Naive thymus-derived CD4-positive, alpha-beta T cell (primary cell): ENCODE results near the gene ZBTB40. TPM values are rescaled to one million over a fixed set of nuclear protein-coding genes. Genes with fewer than 3 reads are reported as not detected.

Experiments
- ATAC-seq: fragments of 150-1000 bp; cut with Tn5 transposase; 2 replicates; pipeline ENCODE4 v1.10.0; 2021; ENCODE audit warnings: mild to moderate bottlenecking, moderate library complexity
- CTCF ChIA-PET: fragments of 350-600 bp; sonication (Branson Sonifier 250); formaldehyde crosslinking; loops from one replicate; lab custom pipeline; 2021; ENCODE audit warnings: antibody characterized with exemption; lab: Charles Lee
- POLR2A ChIA-PET: fragments of 350-600 bp; sonication (Branson Sonifier 250); formaldehyde crosslinking; loops from one replicate; lab custom pipeline; 2021; ENCODE audit warnings: antibody characterized with exemption, inconsistent platforms; lab: Charles Lee
- DNase-seq, 9 donors: peaks; one replicate each; pipeline versions ENCODE4 v3.0.0 to v3.0.0-alpha.2; 2020 to 2022; ENCODE audit warnings: mixed read lengths in 1 of 9
- H3K27ac ChIP-seq: one replicate; pipeline ENCODE4 v1.7.0; 2013; ENCODE audit warnings: mild to moderate bottlenecking, low read depth, low read length, moderate library complexity
- H3K27me3 ChIP-seq, 2 donors: one replicate each; pipeline ENCODE4 v1.7.0; 2013; ENCODE audit warnings: low read length in 2 of 2, mild to moderate bottlenecking in 2 of 2, moderate library complexity in 2 of 2; ENCODE audit not compliant: control insufficient read depth in 2 of 2, insufficient read depth in 2 of 2
- H3K36me3 ChIP-seq, 3 experiments: 1 replicate in 2 of 3; 2 replicates in 1 of 3; pipeline ENCODE4 v1.7.0; 2013; ENCODE audit warnings: low read length in 3 of 3, mild to moderate bottlenecking in 3 of 3, moderate library complexity in 1 of 3; ENCODE audit not compliant: insufficient read depth in 3 of 3, control insufficient read depth in 2 of 3
- H3K4me1 ChIP-seq, 2 donors: one replicate each; pipeline ENCODE4 v1.7.0; 2013; ENCODE audit warnings: low read length in 2 of 2, mild to moderate bottlenecking in 2 of 2, moderate library complexity in 1 of 2; ENCODE audit not compliant: control insufficient read depth in 2 of 2, insufficient read depth in 2 of 2
- H3K4me3 ChIP-seq: 2 replicates; pipeline ENCODE4 v1.7.0; 2013; ENCODE audit warnings: mild to moderate bottlenecking, low read length
- H3K9me3 ChIP-seq, 3 experiments: 1 replicate in 2 of 3; 2 replicates in 1 of 3; pipeline ENCODE4 v1.7.0; 2013; ENCODE audit warnings: low read length in 3 of 3; ENCODE audit not compliant: control insufficient read depth in 2 of 3
- H3K27ac Mint-ChIP-seq, 9 donors: one replicate each; pipeline ENCODE4 v1.8.0; 2020 to 2022; ENCODE audit warnings: mixed read lengths in 9 of 9, mild to moderate bottlenecking in 8 of 9, moderate library complexity in 5 of 9, inconsistent platforms in 2 of 9
- H3K27me3 Mint-ChIP-seq, 5 donors: one replicate each; pipeline ENCODE4 v1.8.0; 2021 to 2022; ENCODE audit warnings: mixed read lengths in 5 of 5, mild to moderate bottlenecking in 1 of 5
- H3K36me3 Mint-ChIP-seq, 5 donors: one replicate each; pipeline ENCODE4 v1.8.0; 2020 to 2022; ENCODE audit warnings: mixed read lengths in 5 of 5, mild to moderate bottlenecking in 3 of 5, inconsistent platforms in 1 of 5
- H3K4me1 Mint-ChIP-seq, 7 donors: one replicate each; pipeline ENCODE4 v1.8.0; 2020 to 2022; ENCODE audit warnings: mixed read lengths in 7 of 7, mild to moderate bottlenecking in 3 of 7, inconsistent platforms in 1 of 7
- H3K4me3 Mint-ChIP-seq, 10 donors: one replicate each; pipeline ENCODE4 v1.8.0; 2020 to 2022; ENCODE audit warnings: mild to moderate bottlenecking in 10 of 10, mixed read lengths in 10 of 10, moderate library complexity in 6 of 10, inconsistent platforms in 2 of 10
- H3K9me3 Mint-ChIP-seq, 11 donors: one replicate each; pipeline ENCODE4 v1.8.0; 2020 to 2022; ENCODE audit warnings: mixed read lengths in 11 of 11, mild to moderate bottlenecking in 4 of 11, inconsistent platforms in 1 of 11, moderate library complexity in 1 of 11
- intact Hi-C, 2 donors: fragments of 100-400 bp; cut with micrococcal nuclease; formaldehyde crosslinking; loops; one replicate each; pipeline ENCODE4 v1.15.1; 2023
- polyA plus RNA-seq, 2 donors: library from polyadenylated mRNA; unstranded; fragments of 300-500 nt; fragmentation: Illumina TruSeq; gene quantifications; one replicate each; pipeline ENCODE4 v1.2.3, GENCODE V29; 2021
- total RNA-seq, 6 experiments: library from RNA in 5 of 6; stranded (reverse) in 5 of 6; gene quantifications; 1 replicate in 5 of 6; 2 replicates in 1 of 6; pipeline ENCODE4 v1.2.3 and lab custom pipeline; 2021 to 2026

The ZBTB40 gene
- total and polyA plus RNA-seq, 7 experiments from 2014 or later = 5.7 to 60.6 (median 35.9) TPM

GRCh38 chr1:22521692-22522091 is 70.0 kb downstream of the ZBTB40 start:
- H3K4me3 Mint-ChIP-seq = no peak overlapping the region
- intact Hi-C loops = no loop called here
- no peaks in the 10 kb centered on the region for H3K9me3 Mint-ChIP-seq
- Histone ChIP-seq H3K27ac (no peak overlapping the region), H3K9me3 (no peaks in the 10 kb centered on the region), H3K36me3 (peaks cover 19 to 94% (median 33%) of the 10 kb centered on the region in 3 experiments), H3K4me3 (no peak overlapping the region), H3K4me1 (no peaks in the 10 kb centered on the region), H3K27me3 (no peaks in the 10 kb centered on the region)
- POLR2A ChIA-PET = no interaction called here
- H3K27me3 Mint-ChIP-seq = no peaks in the 10 kb centered on the region
- DNase-seq (no peak), ATAC-seq (no peak)
- H3K27ac Mint-ChIP-seq = no peak overlapping the region
- H3K4me1 Mint-ChIP-seq = no peaks in the 10 kb centered on the region
- peaks cover 4 to 85% (median 47%) of the 10 kb centered on the region in 5 donors for H3K36me3 Mint-ChIP-seq
- CTCF ChIA-PET = no interaction called here

DNA sequence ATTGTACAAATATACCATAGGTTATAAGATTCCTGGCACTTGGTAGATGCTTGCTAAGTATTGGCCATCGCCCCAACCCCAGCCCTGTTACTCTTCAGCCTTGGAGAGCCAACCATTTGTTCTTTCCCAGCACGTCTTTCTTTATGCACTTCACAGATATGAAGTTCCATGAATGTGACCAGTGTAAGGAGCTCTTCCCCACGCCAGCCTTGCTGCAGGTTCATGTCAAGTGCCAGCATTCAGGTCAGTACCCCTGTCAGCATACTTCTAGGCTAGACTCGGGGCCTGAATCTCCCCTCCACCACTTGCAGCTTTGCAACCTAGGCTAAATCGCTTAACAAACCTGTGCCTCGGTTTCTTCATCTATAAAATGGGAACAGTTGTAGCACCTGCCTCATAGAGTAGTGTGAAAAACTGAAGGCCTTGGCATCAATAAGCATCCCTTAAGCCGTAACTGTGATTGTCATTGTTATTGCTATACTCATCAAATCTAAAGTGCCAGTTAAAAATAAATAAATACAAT is 70.6 kb downstream of the ZBTB40 start:
- POLR2A ChIA-PET = no interaction called here
- H3K27me3 ChIP-seq = no peaks in the 10 kb centered on the region
- CTCF ChIA-PET = no interaction called here

DNA sequence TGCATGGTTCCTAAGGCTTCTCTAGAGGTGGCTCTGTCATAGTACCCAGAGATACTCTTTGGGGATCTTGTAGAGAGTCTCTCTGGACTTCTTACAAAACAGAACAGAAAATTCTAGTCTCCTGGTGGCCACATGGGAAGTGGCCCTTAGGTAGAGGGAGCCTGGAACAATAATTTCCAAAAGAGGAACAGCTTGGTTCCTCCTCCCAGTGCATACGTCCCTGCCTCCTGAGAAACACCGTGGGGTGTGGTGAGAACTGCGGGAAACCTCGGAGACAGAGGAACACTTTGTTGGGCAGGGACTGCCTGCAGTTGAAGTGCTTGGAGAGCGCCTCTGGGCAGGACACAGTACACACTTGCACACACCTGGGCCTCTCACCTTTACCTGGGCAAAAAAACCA is 72.8 kb downstream of the ZBTB40 start:
- H3K27me3 ChIP-seq = no peaks in the 10 kb centered on the region
- H3K36me3 Mint-ChIP-seq = peaks cover 5 to 76% (median 37%) of the 10 kb centered on the region in 5 donors
- H3K9me3 Mint-ChIP-seq = no peaks in the 10 kb centered on the region
- no peaks in the 10 kb centered on the region for H3K27me3 Mint-ChIP-seq
- POLR2A ChIA-PET = no interaction called here
- no peak overlapping the region for H3K27ac Mint-ChIP-seq
- no peaks in the 10 kb centered on the region for H3K4me1 ChIP-seq
- intact Hi-C loops = no loop called here
- no peaks in the 10 kb centered on the region for H3K4me1 Mint-ChIP-seq
- DNase-seq (no peak), ATAC-seq (no peak)
- H3K9me3 ChIP-seq = no peaks in the 10 kb centered on the region
- no peak overlapping the region for H3K4me3 Mint-ChIP-seq
- CTCF ChIA-PET = no interaction called here
- no peak overlapping the region for H3K4me3 ChIP-seq
- no peak overlapping the region for H3K27ac ChIP-seq
- H3K36me3 ChIP-seq = peaks cover 1 to 93% (median 23%) of the 10 kb centered on the region in 3 experiments

More for the DNA sequence above, 70.6 kb downstream of the ZBTB40 start:
- no peaks in the 10 kb centered on the region for H3K4me1 Mint-ChIP-seq
- no peak overlapping the region for H3K4me3 Mint-ChIP-seq
- ATAC-seq (no peak), DNase-seq (no peak)
- no peak overlapping the region for H3K27ac Mint-ChIP-seq
- Histone ChIP-seq H3K27ac (no peak overlapping the region), H3K9me3 (no peaks in the 10 kb centered on the region), H3K4me3 (no peak overlapping the region), H3K36me3 (peaks cover 19 to 94% (median 30%) of the 10 kb centered on the region in 3 experiments), H3K4me1 (no peaks in the 10 kb centered on the region)
- no peaks in the 10 kb centered on the region for H3K9me3 Mint-ChIP-seq
- no peaks in the 10 kb centered on the region for H3K27me3 Mint-ChIP-seq
- peaks cover 4 to 83% (median 50%) of the 10 kb centered on the region in 5 donors for H3K36me3 Mint-ChIP-seq
- intact Hi-C loops = no loop called here

DNA sequence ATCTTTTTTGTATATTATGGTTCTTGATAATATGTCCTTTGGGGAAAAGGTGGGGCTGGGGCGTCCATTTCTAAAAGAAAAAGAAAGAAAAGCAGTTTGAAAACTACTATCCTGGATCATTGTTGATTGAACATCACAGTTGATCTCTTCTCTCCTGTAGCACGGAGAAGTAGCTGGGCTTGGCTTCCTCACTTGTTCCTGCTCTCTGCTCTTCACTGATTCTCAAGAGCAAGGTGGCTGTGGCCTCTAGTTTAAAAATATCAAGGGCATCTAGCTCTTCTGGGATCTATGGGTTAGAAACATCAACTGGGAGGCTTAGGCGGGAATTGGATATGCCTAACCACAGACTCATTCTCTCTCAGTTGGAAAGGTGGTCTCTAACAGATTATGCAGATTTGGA is 73.6 kb downstream of the ZBTB40 start:
- peaks cover 4 to 76% (median 34%) of the 10 kb centered on the region in 5 donors for H3K36me3 Mint-ChIP-seq
- intact Hi-C loops = no loop called here

GRCh38 chr1:22525646-22526045 is 74.0 kb downstream of the ZBTB40 start:
- Mint-ChIP-seq H3K27ac (no peak overlapping the region), H3K27me3 (no peaks in the 10 kb centered on the region), H3K9me3 (no peaks in the 10 kb centered on the region), H3K36me3 (peaks cover 3 to 74% (median 30%) of the 10 kb centered on the region in 5 donors), H3K4me3 (no peak overlapping the region), H3K4me1 (no peaks in the 10 kb centered on the region)
- H3K27me3 ChIP-seq = no peaks in the 10 kb centered on the region
- H3K9me3 ChIP-seq = no peaks in the 10 kb centered on the region
- peaks cover 0 to 84% (median 23%) of the 10 kb centered on the region in 3 experiments for H3K36me3 ChIP-seq
- ChIA-PET CTCF (no interaction called here), POLR2A (no interaction called here)
- ATAC-seq (no peak), DNase-seq (no peak)
- H3K4me3 ChIP-seq = no peak overlapping the region
- no peaks in the 10 kb centered on the region for H3K4me1 ChIP-seq
- no peak overlapping the region for H3K27ac ChIP-seq
- intact Hi-C loops = no loop called here

More for the DNA sequence above, 73.6 kb downstream of the ZBTB40 start:
- POLR2A ChIA-PET = no interaction called here
- Histone ChIP-seq H3K27ac (no peak overlapping the region), H3K9me3 (no peaks in the 10 kb centered on the region), H3K36me3 (peaks cover 0 to 88% (median 23%) of the 10 kb centered on the region in 3 experiments), H3K4me1 (no peaks in the 10 kb centered on the region), H3K27me3 (no peaks in the 10 kb centered on the region), H3K4me3 (no peak overlapping the region)
- Mint-ChIP-seq H3K9me3 (no peaks in the 10 kb centered on the region), H3K27ac (no peak overlapping the region), H3K27me3 (no peaks in the 10 kb centered on the region), H3K4me1 (no peaks in the 10 kb centered on the region), H3K4me3 (no peak overlapping the region)
- CTCF ChIA-PET = no interaction called here
- ATAC-seq (no peak), DNase-seq (no peak)

DNA sequence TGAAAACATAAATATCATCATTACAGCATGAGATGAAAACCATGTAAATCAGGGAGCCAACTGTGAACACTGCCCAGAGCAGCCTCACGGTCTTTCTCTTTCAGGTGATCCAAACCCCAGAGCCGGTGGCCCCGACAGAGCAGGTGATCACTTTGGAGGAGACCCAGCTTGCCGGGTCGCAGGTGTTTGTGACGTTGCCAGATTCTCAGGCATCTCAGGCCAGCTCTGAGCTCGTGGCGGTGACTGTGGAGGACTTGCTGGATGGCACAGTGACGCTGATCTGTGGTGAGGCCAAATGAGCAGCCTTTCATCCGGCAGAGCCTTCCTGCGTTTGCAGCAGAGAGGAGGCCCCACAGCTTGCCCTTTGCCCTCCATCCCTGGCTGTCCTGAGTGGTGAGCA is 74.4 kb downstream of the ZBTB40 start:
- POLR2A ChIA-PET = no interaction called here
- no peak overlapping the region for H3K4me3 Mint-ChIP-seq
- H3K9me3 Mint-ChIP-seq = no peaks in the 10 kb centered on the region
- Histone ChIP-seq H3K27me3 (no peaks in the 10 kb centered on the region), H3K27ac (no peak overlapping the region), H3K9me3 (no peaks in the 10 kb centered on the region), H3K4me1 (no peaks in the 10 kb centered on the region), H3K4me3 (no peak overlapping the region), H3K36me3 (peaks cover 0 to 80% (median 23%) of the 10 kb centered on the region in 3 experiments)
- ATAC-seq (no peak), DNase-seq (no peak)
- intact Hi-C loops = no loop called here
- no peaks in the 10 kb centered on the region for H3K4me1 Mint-ChIP-seq
- no peak overlapping the region for H3K27ac Mint-ChIP-seq
- peaks cover 3 to 70% (median 27%) of the 10 kb centered on the region in 5 donors for H3K36me3 Mint-ChIP-seq
- CTCF ChIA-PET = no interaction called here
- H3K27me3 Mint-ChIP-seq = no peaks in the 10 kb centered on the region

DNA sequence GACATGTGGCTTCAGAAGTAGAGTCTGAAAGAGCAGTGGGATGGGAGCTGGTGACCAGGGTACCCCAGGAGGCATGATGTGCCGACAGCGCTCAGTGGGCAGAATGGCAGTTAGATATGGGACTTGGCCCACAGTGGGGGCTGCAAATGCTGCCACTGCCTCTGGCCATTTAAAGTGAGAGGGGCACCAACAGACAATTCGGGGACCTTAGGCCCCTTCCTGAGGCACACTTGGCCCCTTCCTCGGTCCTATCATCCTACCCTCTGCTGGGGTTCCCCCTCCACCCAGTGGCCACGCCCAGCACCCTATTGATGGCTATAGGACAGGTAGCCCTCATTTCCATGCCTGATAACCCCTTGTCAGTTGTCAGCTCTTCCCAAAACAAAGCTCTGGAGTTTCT is 75.0 kb downstream of the ZBTB40 start:
- Histone ChIP-seq H3K27me3 (no peaks in the 10 kb centered on the region), H3K9me3 (no peaks in the 10 kb centered on the region), H3K4me3 (no peak overlapping the region), H3K36me3 (peaks cover 0 to 76% (median 19%) of the 10 kb centered on the region in 3 experiments), H3K27ac (no peak overlapping the region), H3K4me1 (no peaks in the 10 kb centered on the region)
- DNase-seq = no peak
- Mint-ChIP-seq H3K27ac (no peak overlapping the region), H3K36me3 (peaks cover 3 to 66% (median 21%) of the 10 kb centered on the region in 5 donors), H3K27me3 (no peaks in the 10 kb centered on the region), H3K4me3 (no peak overlapping the region), H3K4me1 (no peaks in the 10 kb centered on the region), H3K9me3 (no peaks in the 10 kb centered on the region)
- POLR2A ChIA-PET = no interaction called here
- ATAC-seq = no peak
- intact Hi-C loops = no loop called here
- CTCF ChIA-PET = interaction anchor here (0.6 kb wide), 1 partner anchor 1953 kb away, joined by 3 read pairs; no protein-coding TSS in a partner anchor
